Ascending aorta (tissue), 2 donors: ENCODE data around the gene RBMS2. TPM values are rescaled to one million over a fixed set of nuclear protein-coding genes. Genes with fewer than 3 reads are reported as not detected.

Experiments used
- DNase-seq, 2 donors: peaks; one replicate each; pipeline ENCODE4 v3.0.0-alpha.2; 2019; ENCODE audit warnings: low spot score in 2 of 2
- H3K27ac ChIP-seq, 2 donors: fragments of 200-600 bp; sonication (generic); one replicate each; pipeline ENCODE4 v1.5.1; 2016 to 2017; ENCODE audit warnings: mild to moderate bottlenecking in 1 of 2
- H3K27me3 ChIP-seq: fragments of 200-600 bp; sonication (generic); one replicate; pipeline ENCODE4 v1.5.1; 2017
- H3K36me3 ChIP-seq, 2 donors: fragments of 200-600 bp; sonication (generic); one replicate each; pipeline ENCODE4 v1.5.1; 2016
- H3K4me1 ChIP-seq, 2 donors: fragments of 200-600 bp; sonication (generic); one replicate each; pipeline ENCODE4 v1.5.1; 2016 to 2017; ENCODE audit warnings: mild to moderate bottlenecking in 1 of 2
- H3K4me3 ChIP-seq, 2 donors: fragments of 200-600 bp; sonication (generic); one replicate each; pipeline ENCODE4 v1.5.1; 2016 to 2017; ENCODE audit warnings: mild to moderate bottlenecking in 1 of 2
- H3K9me3 ChIP-seq, 2 donors: fragments of 200-600 bp; sonication (generic); one replicate each; pipeline ENCODE4 v1.5.1; 2016
- CTCF ChIP-seq, 3 experiments: fragments of 200-600 bp in 2 of 3; fragments of 450-650 bp in 1 of 3; sonication (generic) in 2 of 3; IDR thresholded peaks; one replicate each; pipeline ENCODE4 v1.5.1; 2016 to 2019; ENCODE audit warnings: antibody characterized with exemption in 3 of 3, mild to moderate bottlenecking in 1 of 3, moderate library complexity in 1 of 3
- intact Hi-C: fragments of 100-400 bp; cut with DNase I; formaldehyde crosslinking; loops from one replicate; pipeline ENCODE4 v1.15.1; 2023
- total RNA-seq: library from RNA; depleted of rRNA; stranded (reverse); fragments of >200 nt; gene quantifications from one replicate; pipeline ENCODE4 v1.1.0, GENCODE V29; 2016

The RBMS2 gene
- total RNA-seq, 1 donor from 2014 or later = 21.3 TPM

DNA sequence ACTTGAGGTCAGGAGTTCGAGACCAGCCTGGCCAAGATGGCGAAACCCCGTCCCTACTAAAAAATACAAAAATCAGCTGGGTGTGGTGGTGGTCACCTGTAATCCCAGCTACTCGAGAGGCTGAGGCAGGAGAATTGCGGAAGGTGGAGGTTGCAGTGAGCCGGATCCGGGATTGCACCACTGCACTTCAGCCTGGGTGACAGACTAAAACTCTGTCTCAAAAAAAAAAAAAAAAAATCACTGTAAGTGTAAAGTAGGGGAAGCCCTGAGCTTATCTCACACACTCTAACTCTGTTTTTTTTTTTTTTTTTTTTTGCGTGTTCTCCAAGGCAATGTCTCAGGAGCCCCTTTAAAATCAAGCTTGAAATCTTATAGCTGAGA, 421 bp upstream of the RBMS2 start:
- H3K27me3 ChIP-seq = no peaks in the 10 kb centered on the region
- no peaks in the 10 kb centered on the region for H3K36me3 ChIP-seq
- no peak for DNase-seq
- peaks cover 0 to 34% of the 10 kb centered on the region in 2 donors for H3K4me1 ChIP-seq
- no peaks in the 10 kb centered on the region for H3K9me3 ChIP-seq
- peak overlapping the region; percentile 64 to 71 for H3K4me3 ChIP-seq
- TF ChIP-seq CTCF (IDR thresholded peaks at IDR 0.05) = no peak
- intact Hi-C loops = loop anchor here (2.0 to 10.0 kb wide), 2 partner anchors 116 to 676 kb away; partner anchors contain the start of gene MMP19
- peak overlapping the region; percentile 78 to 88 for H3K27ac ChIP-seq

DNA sequence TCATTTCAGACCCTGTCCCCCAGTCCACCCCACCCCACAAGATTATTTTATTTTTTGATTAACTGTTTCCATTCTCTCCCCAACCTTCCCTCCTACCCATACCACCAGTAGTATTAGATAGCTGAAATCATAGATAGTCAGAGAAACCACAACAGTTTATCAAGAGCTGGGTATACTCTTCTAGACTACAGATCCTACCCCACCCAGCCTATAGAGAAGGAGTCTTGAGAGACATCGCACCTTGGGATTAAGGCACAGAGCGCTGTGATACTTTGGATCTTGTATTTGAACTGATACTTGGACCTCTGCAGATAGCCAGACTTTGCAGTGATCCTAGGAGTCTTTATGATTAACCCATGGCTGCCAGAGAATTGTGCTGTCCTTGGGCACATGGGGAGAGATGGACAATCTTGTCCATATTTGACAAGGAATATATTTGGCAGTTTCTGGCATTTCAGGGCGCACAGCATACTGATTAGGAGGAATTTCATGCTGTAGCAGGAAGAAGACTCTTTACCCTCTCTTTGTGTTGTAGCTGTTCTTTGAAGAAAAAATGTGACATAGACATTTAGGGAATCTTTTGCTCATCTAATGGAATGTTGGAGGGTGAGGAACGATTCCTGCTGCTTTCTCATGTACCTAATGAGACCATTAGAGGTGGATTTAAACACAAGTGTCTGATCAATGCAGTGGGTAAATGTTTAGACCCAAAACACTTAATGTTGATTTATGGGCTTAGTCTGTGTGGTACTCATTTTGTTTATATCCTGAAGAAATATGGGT, 982 bp downstream of the RBMS2 start:
- H3K4me3 ChIP-seq = peak overlapping the region; percentile 64 to 71
- intact Hi-C loops = loop anchor here (10.0 kb wide), 1 partner anchor 678 kb away; the partner anchor contains the start of gene MMP19
- no peaks in the 10 kb centered on the region for H3K27me3 ChIP-seq
- H3K9me3 ChIP-seq = no peaks in the 10 kb centered on the region
- no peak for DNase-seq
- peak overlapping the region; percentile 78 to 88 for H3K27ac ChIP-seq
- TF ChIP-seq CTCF (IDR thresholded peaks at IDR 0.05) = no peak
- peaks cover 0 to 41% of the 10 kb centered on the region in 2 donors for H3K4me1 ChIP-seq
- H3K36me3 ChIP-seq = no peaks in the 10 kb centered on the region

- peaks cover 0 to 45% of the 10 kb centered on the region in 2 donors for H3K4me1 ChIP-seq
- no peaks in the 10 kb centered on the region for H3K9me3 ChIP-seq
- H3K36me3 ChIP-seq = no peaks in the 10 kb centered on the region
- no peak overlapping the region for H3K4me3 ChIP-seq
- no peak overlapping the region for H3K27ac ChIP-seq
- no peak for TF ChIP-seq CTCF (IDR thresholded peaks at IDR 0.05)
- intact Hi-C loops = loop anchor here (10.0 kb wide), 1 partner anchor 684 kb away; the partner anchor contains the start of gene MMP19
- DNase-seq = no peak
- H3K27me3 ChIP-seq = no peaks in the 10 kb centered on the region
These were observed 7.2 kb downstream of the RBMS2 start for GRCh38 chr12:56528846-56529245.

DNA sequence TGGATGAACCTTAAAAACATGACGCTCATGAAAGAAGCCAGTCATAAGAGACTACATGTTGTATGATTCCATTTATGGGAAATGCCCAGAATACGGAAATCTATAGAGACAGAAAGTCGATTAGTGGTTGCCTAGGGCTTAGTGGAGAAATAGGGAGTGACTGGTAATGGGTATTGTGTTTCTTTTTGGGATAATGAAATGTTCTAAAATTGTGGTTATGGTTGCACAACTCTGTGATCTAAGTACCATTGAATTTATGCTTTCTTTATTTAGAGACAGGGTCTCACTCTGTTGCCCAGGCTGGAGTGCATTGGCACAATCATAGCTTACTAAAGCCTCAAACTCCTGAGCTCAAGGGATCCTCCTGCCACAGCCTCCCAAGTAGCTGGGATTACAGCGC, 8.0 kb downstream of the RBMS2 start:
- Histone ChIP-seq H3K36me3 (no peaks in the 10 kb centered on the region), H3K4me3 (no peak overlapping the region), H3K9me3 (no peaks in the 10 kb centered on the region), H3K27me3 (no peaks in the 10 kb centered on the region), H3K4me1 (peaks cover 0 to 38% of the 10 kb centered on the region in 2 donors), H3K27ac (no peak overlapping the region)
- intact Hi-C loops = loop anchor here (10.0 kb wide), 1 partner anchor 685 kb away; the partner anchor contains the start of gene MMP19
- no peak for TF ChIP-seq CTCF (IDR thresholded peaks at IDR 0.05)
- no peak for DNase-seq

GRCh38 chr12:56530390-56531055, 8.9 kb downstream of the RBMS2 start:
- Histone ChIP-seq H3K27me3 (no peaks in the 10 kb centered on the region), H3K9me3 (no peaks in the 10 kb centered on the region), H3K36me3 (no peaks in the 10 kb centered on the region), H3K27ac (no peak overlapping the region), H3K4me3 (no peak overlapping the region), H3K4me1 (peaks cover 0 to 30% of the 10 kb centered on the region in 2 donors)
- intact Hi-C loops = no loop called here
- DNase-seq = no peak
- TF ChIP-seq CTCF (IDR thresholded peaks at IDR 0.05) = no peak
